Endothelial cell of umbilical vein (primary cell): ENCODE results near the gene CES4A. TPM values are rescaled to one million over a fixed set of nuclear protein-coding genes. Genes with fewer than 3 reads are reported as not detected.
"Not testable (repeated sequence)": the region's sequence is repeated elsewhere in the genome, so short reads cannot be mapped to it uniquely, and the experiment has no call there.

Experiments used
- BruUV-seq: library from RNA; stranded (reverse); fragments of 400-500 nt; replicated peaks from 2 replicates; lab custom pipeline; 2021; lab: Mats Ljungman, UMichigan
- CTCF ChIA-PET: fragments of 300-600, 350-600 bp; sonication (Branson Sonifier 250); formaldehyde crosslinking; loops from one replicate; lab custom pipeline; 2021; ENCODE audit warnings: antibody characterized with exemption, inconsistent platforms; lab: Charles Lee
- POLR2A ChIA-PET: fragments of 300-600, 350-600 bp; sonication (Branson Sonifier 250); formaldehyde crosslinking; loops from one replicate; lab custom pipeline; 2021; ENCODE audit warnings: antibody characterized with exemption, inconsistent platforms; lab: Charles Lee
- DNase-seq: peaks from one replicate; pipeline ENCODE4 v3.0.0-alpha.2; 2011; ENCODE audit warnings: low read depth, low spot score
- FAIRE-seq: peaks from 2 replicates; lab custom pipeline; 2011; peaks lifted over from hg19 to GRCh38; lab: Jason Lieb, UNC
- H2AFZ ChIP-seq: 2 replicates; pipeline ENCODE4 v1.6.0; 2012; ENCODE audit warnings: low read depth, low read length, control low read depth, inconsistent platforms
- H3K27ac ChIP-seq: 2 replicates; pipeline ENCODE4 v1.5.1; 2011; ENCODE audit warnings: low read depth, mild to moderate bottlenecking, control low read depth, low read length, moderate library complexity; ENCODE audit not compliant: insufficient read depth
- H3K27me3 ChIP-seq, 2 experiments: 2 replicates each; pipeline versions ENCODE4 v1.6.0 to v1.6.1; 2011; ENCODE audit warnings: low read length in 2 of 2, mixed read lengths in 1 of 2; ENCODE audit not compliant: control insufficient read depth in 2 of 2, insufficient read depth in 2 of 2
- H3K36me3 ChIP-seq, 2 experiments: 2 replicates in 1 of 2; 3 replicates in 1 of 2; pipeline ENCODE4 v1.5.1; 2011; ENCODE audit warnings: low read length in 2 of 2, mild to moderate bottlenecking in 1 of 2, moderate library complexity in 1 of 2; ENCODE audit not compliant: control insufficient read depth in 2 of 2, insufficient read depth in 2 of 2; ENCODE audit errors: extremely low read depth in 1 of 2
- H3K4me1 ChIP-seq: 3 replicates; pipeline ENCODE4 v1.5.1; 2011; ENCODE audit warnings: mild to moderate bottlenecking, low read length; ENCODE audit not compliant: control insufficient read depth, insufficient read depth; ENCODE audit errors: extremely low read depth
- H3K4me2 ChIP-seq: 2 replicates; pipeline ENCODE4 v1.6.1; 2011; ENCODE audit warnings: low read length, control low read depth, mixed read lengths; ENCODE audit not compliant: insufficient read depth
- H3K4me3 ChIP-seq, 3 experiments: fragments of 200-600 bp in 1 of 3; sonication (generic), shearing (Covaris generic) in 1 of 3; replicated peaks in 1 of 3; 2 replicates each; pipeline ENCODE4 v1.5.1; 2011 to 2016; ENCODE audit warnings: control low read depth in 3 of 3, low read length in 3 of 3, mild to moderate bottlenecking in 2 of 3, inconsistent platforms in 1 of 3, low read depth in 1 of 3, moderate library complexity in 1 of 3; ENCODE audit not compliant: insufficient read depth in 1 of 3
- H3K79me2 ChIP-seq: 2 replicates; pipeline ENCODE4 v1.6.0; 2012; ENCODE audit warnings: low read length, inconsistent platforms; ENCODE audit not compliant: control insufficient read depth, insufficient read depth
- H3K9ac ChIP-seq: replicated peaks from 2 replicates; pipeline ENCODE3; 2011; ENCODE audit warnings: low read length, control low read depth; ENCODE audit not compliant: insufficient read depth; ENCODE audit errors: extremely low read depth
- H3K9me1 ChIP-seq: replicated peaks from 3 replicates; pipeline ENCODE4 v1.6.0; 2011; ENCODE audit warnings: mild to moderate bottlenecking, low read length; ENCODE audit not compliant: control insufficient read depth, insufficient read depth; ENCODE audit errors: extremely low read depth
- H3K9me3 ChIP-seq: replicated peaks from 2 replicates; pipeline ENCODE4 v1.5.1; 2012; ENCODE audit warnings: low read length, inconsistent platforms; ENCODE audit not compliant: control insufficient read depth, insufficient read depth
- H4K20me1 ChIP-seq: replicated peaks from 2 replicates; pipeline ENCODE3; 2011; ENCODE audit warnings: mild to moderate bottlenecking, low read length; ENCODE audit not compliant: control insufficient read depth, insufficient read depth; ENCODE audit errors: extremely low read depth
- EZH2 ChIP-seq: IDR thresholded peaks from 2 replicates; pipeline ENCODE4 v1.6.1; 2012; ENCODE audit warnings: borderline replicate concordance, low read depth, mild to moderate bottlenecking, moderate library complexity, low read length, inconsistent platforms; ENCODE audit not compliant: severe bottlenecking
- FOS ChIP-seq: IDR thresholded peaks from 2 replicates; pipeline ENCODE4 v1.6.1; 2011; ENCODE audit warnings: mild to moderate bottlenecking, low read length, moderate library complexity, borderline replicate concordance; ENCODE audit not compliant: insufficient read depth
- GATA2 ChIP-seq: IDR thresholded peaks from 2 replicates; pipeline ENCODE4 v1.7.0; 2011; ENCODE audit warnings: low read depth, mild to moderate bottlenecking, moderate library complexity, mixed read lengths, low read length; ENCODE audit not compliant: insufficient read length, insufficient read depth
- JUN ChIP-seq: IDR thresholded peaks from 2 replicates; pipeline ENCODE4 v1.6.1; 2011; ENCODE audit warnings: borderline replicate concordance, low read depth; ENCODE audit not compliant: insufficient read length, insufficient read depth
- MYC ChIP-seq: IDR thresholded peaks from one replicate; pipeline ENCODE4 v1.6.1; 2011; ENCODE audit warnings: mild to moderate bottlenecking, low read depth, low read length
- POLR2A ChIP-seq: IDR thresholded peaks from 2 replicates; pipeline ENCODE4 v1.6.1; 2012; ENCODE audit warnings: low read depth, mild to moderate bottlenecking, control low read depth, low read length
- POLR2AphosphoS5 ChIP-seq: IDR thresholded peaks from 2 replicates; pipeline ENCODE4 v1.6.1; 2012; ENCODE audit warnings: low read depth, mild to moderate bottlenecking, control low read depth, low read length, moderate library complexity; ENCODE audit not compliant: insufficient read depth
- dilution Hi-C: fragments of 300-500 bp; cut with MboI; formaldehyde crosslinking; loops from one replicate; pipeline ENCODE4 v1.15.0; 2019; ENCODE audit warnings: low sequenced_read_pairs; ENCODE audit not compliant: extremely low pct_ligation_motif_present
- intact Hi-C: fragments of 100-400 bp; cut with micrococcal nuclease; formaldehyde crosslinking; loops from one replicate; pipeline ENCODE4 v1.10.0; 2022
- polyA plus RNA-seq, 4 experiments: library from polyadenylated mRNA; depleted of rRNA in 3 of 4; stranded (reverse) in 3 of 4; unstranded in 1 of 4; fragments of >200 nt; gene quantifications; 2 replicates each; pipeline versions ENCODE4 v1.2.1 to v1.2.3, GENCODE V29; 2011 to 2012; ENCODE audit warnings: missing spikeins in 1 of 4
- total RNA-seq: library from RNA; stranded (reverse); gene quantifications from 2 replicates; pipeline ENCODE4 v1.2.3, GENCODE V29; 2021
- TF ChIP-seq, protein P1 (sequence below): IDR thresholded peaks from 2 replicates; pipeline ENCODE4 v1.6.1; 2011; ENCODE audit not compliant: insufficient read depth, insufficient read length
- TF ChIP-seq, protein P2 (sequence below), 2 donors: IDR thresholded peaks; 1 replicate in 1 of 2; 2 replicates in 1 of 2; pipeline ENCODE4 v1.5.1; 2011; ENCODE audit warnings: low read length in 2 of 2, mild to moderate bottlenecking in 2 of 2, moderate library complexity in 2 of 2, control low read depth in 1 of 2, inconsistent platforms in 1 of 2, low read depth in 1 of 2; ENCODE audit not compliant: insufficient read depth in 1 of 2; ENCODE audit errors: extremely low read depth in 1 of 2

CES4A gene
- total and polyA plus RNA-seq, 2 donors (not counting 3 experiments of a cell fraction or from before 2014, with no cell fraction given), result 5.4 to 13.3 TPM

DNA sequence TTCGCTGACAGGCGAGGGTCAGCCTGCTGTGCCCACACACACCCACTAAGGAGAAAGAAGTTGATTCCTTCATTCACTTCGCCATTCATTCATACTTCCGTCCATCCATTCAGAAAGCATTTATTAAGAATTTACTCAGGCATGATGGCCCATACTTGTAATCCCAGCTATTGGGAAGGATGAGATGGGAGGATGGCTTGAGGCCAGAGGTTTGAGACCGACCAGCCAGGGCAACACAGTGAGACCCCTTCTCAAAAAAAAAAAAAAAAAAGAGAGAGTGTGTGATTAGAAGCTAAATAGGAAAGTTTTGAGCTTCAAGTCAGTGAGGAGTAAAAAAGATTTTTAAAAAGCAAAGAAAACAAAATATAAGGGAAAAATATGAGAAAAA is 44.3 kb upstream of the CES4A start:
- BruUV-seq, result no TSS peak
- TF ChIP-seq EZH2 (no peak), POLR2A (no peak), POLR2AphosphoS5 (no peak), FOS (no peak), JUN (no peak), GATA2 (no peak), MYC (no peak)
- TF ChIP-seq, protein P1, sequence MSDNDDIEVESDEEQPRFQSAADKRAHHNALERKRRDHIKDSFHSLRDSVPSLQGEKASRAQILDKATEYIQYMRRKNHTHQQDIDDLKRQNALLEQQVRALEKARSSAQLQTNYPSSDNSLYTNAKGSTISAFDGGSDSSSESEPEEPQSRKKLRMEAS, result no peak
- TF ChIP-seq, protein P2, sequence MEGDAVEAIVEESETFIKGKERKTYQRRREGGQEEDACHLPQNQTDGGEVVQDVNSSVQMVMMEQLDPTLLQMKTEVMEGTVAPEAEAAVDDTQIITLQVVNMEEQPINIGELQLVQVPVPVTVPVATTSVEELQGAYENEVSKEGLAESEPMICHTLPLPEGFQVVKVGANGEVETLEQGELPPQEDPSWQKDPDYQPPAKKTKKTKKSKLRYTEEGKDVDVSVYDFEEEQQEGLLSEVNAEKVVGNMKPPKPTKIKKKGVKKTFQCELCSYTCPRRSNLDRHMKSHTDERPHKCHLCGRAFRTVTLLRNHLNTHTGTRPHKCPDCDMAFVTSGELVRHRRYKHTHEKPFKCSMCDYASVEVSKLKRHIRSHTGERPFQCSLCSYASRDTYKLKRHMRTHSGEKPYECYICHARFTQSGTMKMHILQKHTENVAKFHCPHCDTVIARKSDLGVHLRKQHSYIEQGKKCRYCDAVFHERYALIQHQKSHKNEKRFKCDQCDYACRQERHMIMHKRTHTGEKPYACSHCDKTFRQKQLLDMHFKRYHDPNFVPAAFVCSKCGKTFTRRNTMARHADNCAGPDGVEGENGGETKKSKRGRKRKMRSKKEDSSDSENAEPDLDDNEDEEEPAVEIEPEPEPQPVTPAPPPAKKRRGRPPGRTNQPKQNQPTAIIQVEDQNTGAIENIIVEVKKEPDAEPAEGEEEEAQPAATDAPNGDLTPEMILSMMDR (IDR thresholded peaks at IDR 0.05; ENCODE audit: extremely low read depth in 1 of 2, insufficient read depth in 1 of 2, low read depth in 1 of 2, low read length in 2 of 2), result no peak
- H3K79me2 ChIP-seq, result no peaks in the 10 kb centered on the region
- H4K20me1 ChIP-seq, result no peaks in the 10 kb centered on the region
- H3K4me2 ChIP-seq, result no peak overlapping the region
- peaks cover 2 to 5% of the 10 kb centered on the region in 2 experiments for H3K27me3 ChIP-seq
- dilution Hi-C loops (no loop called here), intact Hi-C loops (no loop called here)
- DNase-seq, result no peak
- ChIA-PET CTCF (interaction anchor here (1.7 to 2.3 kb wide), 3 partner anchors 9 to 49 kb away, joined by 5 to 13 read pairs (median 9); no protein-coding TSS in a partner anchor), POLR2A (no interaction called here)
- no peak overlapping the region for H2AFZ ChIP-seq
- no peaks in the 10 kb centered on the region for H3K9me1 ChIP-seq
- H3K4me3 ChIP-seq, result no peak overlapping the region
- H3K36me3 ChIP-seq, result peaks cover 0 to 30% of the 10 kb centered on the region in 2 experiments
- no peak overlapping the region for H3K27ac ChIP-seq
- H3K9me3 ChIP-seq, result no peaks in the 10 kb centered on the region
- no peak overlapping the region for H3K9ac ChIP-seq
- no peak for FAIRE-seq
- peaks cover 12% of the 10 kb centered on the region for H3K4me1 ChIP-seq

DNA sequence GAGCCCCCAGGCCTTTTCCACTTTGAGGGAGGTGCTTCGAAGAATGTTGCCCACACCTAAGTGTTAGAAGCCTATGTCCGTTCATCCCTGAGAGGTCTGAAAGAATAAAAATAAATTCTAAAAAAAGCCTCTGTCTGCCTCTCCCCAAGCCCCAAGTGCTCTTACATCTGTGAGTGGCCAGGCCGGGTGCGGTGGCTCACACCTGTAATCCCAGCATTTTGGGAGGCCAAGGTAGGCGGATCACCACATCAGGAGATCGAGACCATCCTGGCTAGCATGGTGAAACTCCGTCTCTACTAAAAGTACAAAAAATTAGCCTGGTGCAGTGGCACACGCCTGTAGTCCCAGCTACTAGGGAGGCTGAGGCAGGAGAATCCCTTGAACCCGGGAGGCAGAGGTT is 43.4 kb upstream of the CES4A start:
- POLR2A ChIA-PET, dilution Hi-C loops: not testable (repeated sequence)

More for the DNA sequence above, 43.4 kb upstream of the CES4A start:
- H3K27ac ChIP-seq, DNase-seq, H3K79me2 ChIP-seq, BruUV-seq, H3K9ac ChIP-seq, H3K9me1 ChIP-seq, H3K9me3 ChIP-seq, H3K4me2 ChIP-seq, H3K4me3 ChIP-seq, FAIRE-seq, intact Hi-C loops, H3K27me3 ChIP-seq, H2AFZ ChIP-seq, H4K20me1 ChIP-seq: not testable (repeated sequence)
- H3K4me1 ChIP-seq, result peaks cover 12% of the 10 kb centered on the region
- CTCF ChIA-PET, result interaction anchor here (0.6 to 3.4 kb wide), 4 partner anchors 8 to 240 kb away, joined by 3 to 18 read pairs (median 4); no protein-coding TSS in a partner anchor
- peaks cover 0 to 30% of the 10 kb centered on the region in 2 experiments for H3K36me3 ChIP-seq
